Adipose tissue (tissue), 3 donors: ENCODE results near the gene TRAF4. TPM values are rescaled to one million over a fixed set of nuclear protein-coding genes. Genes with fewer than 3 reads are reported as not detected.
"Not testable (repeated sequence)": the region's sequence is repeated elsewhere in the genome, so short reads cannot be mapped to it uniquely, and the experiment has no call there.

Source experiments
- H3K27ac ChIP-seq: one replicate; pipeline ENCODE4 v1.5.1; 2013; ENCODE audit warnings: low read depth, low read length
- WGBS, 3 donors: extraction: QIAGEN DNeasy Blood & Tissue Kit; methylation state at CpG; one replicate each; pipeline ENCODE4 v1.1.7; 2013; 5-methylcytosine and 5-hydroxymethylcytosine counted together
- polyA plus RNA-seq, 3 donors: library from polyadenylated mRNA; stranded (reverse); fragments of 200-250 nt; gene quantifications; one replicate each; pipeline ENCODE4 v1.2.3, GENCODE V29; 2013
- donor health status: healthy with polysubstance abuse.
- donor health status: Bipolar disorder and iron deficiency.
- donor health status: healthy.

Gene TRAF4
- polyA plus RNA-seq, 3 donors = 10.9 to 22.7 (median 19.5) TPM

GRCh38 chr17:28759256-28759865 lies 15.6 kb downstream of the TRAF4 start:
- H3K27ac ChIP-seq = no peak overlapping the region
- WGBS, 3 donors = 90 to 96% (median 90%) methylated on average over 18 of the region's 18 CpGs

- 32 to 39% (median 37%) methylated on average over 9 of the region's 9 CpGs for WGBS, 3 donors
- no peak overlapping the region for H3K27ac ChIP-seq
These were observed 17.1 kb downstream of the TRAF4 start for GRCh38 chr17:28760601-28761562.

GRCh38 chr17:28763137-28763799 lies 19.5 kb downstream of the TRAF4 start:
- 92 to 93% (median 93%) methylated on average over 1 of the region's 1 CpG for WGBS, 3 donors
- no peak overlapping the region for H3K27ac ChIP-seq

- H3K27ac ChIP-seq = no peak overlapping the region
- WGBS, 3 donors = 54 to 61% (median 59%) methylated on average over 5 of the region's 5 CpGs
These were observed 20.0 kb downstream of the TRAF4 start for GRCh38 chr17:28763804-28764266.

GRCh38 chr17:28765038-28765437 lies 21.2 kb downstream of the TRAF4 start:
- WGBS, 3 donors = 85 to 87% (median 85%) methylated on average over 4 of the region's 4 CpGs
- H3K27ac ChIP-seq = no peak overlapping the region

GRCh38 chr17:28773736-28774135 lies 29.9 kb downstream of the TRAF4 start:
- no peak overlapping the region for H3K27ac ChIP-seq
- WGBS, 3 donors = 82 to 88% (median 87%) methylated on average over 6 of the region's 6 CpGs

- no peak overlapping the region for H3K27ac ChIP-seq
- WGBS, 3 donors = 34 to 84% (median 83%) methylated on average over 3 of the region's 3 CpGs
These were observed 30.4 kb downstream of the TRAF4 start for GRCh38 chr17:28774206-28774605.

GRCh38 chr17:28777178-28777577 lies 33.4 kb downstream of the TRAF4 start:
- H3K27ac ChIP-seq = no peak overlapping the region
- 22 to 56% (median 30%) methylated on average over 1 of the region's 1 CpG for WGBS, 3 donors

- not testable (repeated sequence) for H3K27ac ChIP-seq
- 96 to 98% (median 96%) methylated on average over 13 of the region's 13 CpGs for WGBS, 3 donors
These were observed 35.8 kb downstream of the TRAF4 start for GRCh38 chr17:28779601-28780000.

GRCh38 chr17:28783161-28783560 lies 39.4 kb downstream of the TRAF4 start:
- WGBS, 3 donors = 81 to 85% (median 83%) methylated on average over 2 to 3 of the region's 3 CpGs

GRCh38 chr17:28788100-28788499 lies 44.3 kb downstream of the TRAF4 start:
- H3K27ac ChIP-seq = no peak overlapping the region
- 83 to 92% (median 87%) methylated on average over 4 of the region's 4 CpGs for WGBS, 3 donors

More at GRCh38 chr17:28783161-28783560, 39.4 kb downstream of the TRAF4 start:
- no peak overlapping the region for H3K27ac ChIP-seq

GRCh38 chr17:28792877-28793661 lies 49.3 kb downstream of the TRAF4 start:
- 59 to 75% (median 69%) methylated on average over 2 of the region's 2 CpGs for WGBS, 3 donors
- no peak overlapping the region for H3K27ac ChIP-seq

- 96 to 97% (median 96%) methylated on average over 14 of the region's 14 CpGs for WGBS, 3 donors
- not testable (repeated sequence) for H3K27ac ChIP-seq
These were observed 51.1 kb downstream of the TRAF4 start for GRCh38 chr17:28794846-28795441.

- no peak overlapping the region for H3K27ac ChIP-seq
- 75 to 86% (median 83%) methylated on average over 2 of the region's 2 CpGs for WGBS, 3 donors
These were observed 52.3 kb downstream of the TRAF4 start for GRCh38 chr17:28796062-28796461.
